K562 (cell line): Measurements from ENCODE around the gene PCBP2. TPM values are rescaled to one million over a fixed set of nuclear protein-coding genes. Genes with fewer than 3 reads are reported as not detected.

Source experiments
- BRF1 ChIP-seq: IDR thresholded peaks from 3 replicates; pipeline ENCODE4 v1.6.1; 2011; ENCODE audit warnings: borderline replicate concordance, mild to moderate bottlenecking; ENCODE audit not compliant: insufficient read length; ENCODE audit errors: extremely low read depth
- GTF2E2 ChIP-seq: fragments of 200-800 bp; sonication (Bioruptor generic); IDR thresholded peaks from 2 replicates; pipeline ENCODE4 v1.6.1; 2016; ENCODE audit warnings: missing genetic modification characterization, missing compliant biosample characterization
- HNRNPUL1 ChIP-seq: fragments of 200-400 bp; formaldehyde crosslinking; IDR thresholded peaks from 2 replicates; pipeline ENCODE4 v1.6.1; 2017; ENCODE audit warnings: low read length
- LCOR ChIP-seq: sonication (generic); formaldehyde crosslinking; IDR thresholded peaks from 2 replicates; pipeline ENCODE4 v1.8.0; 2022; ENCODE audit warnings: mild to moderate bottlenecking, missing genetic modification reagents
- MAX ChIP-seq: sonication (generic); formaldehyde crosslinking; IDR thresholded peaks from 2 replicates; pipeline ENCODE4 v1.9.0; 2022; ENCODE audit warnings: mild to moderate bottlenecking, missing genetic modification reagents
- PHTF2 ChIP-seq: fragments of 250-450 bp; sonication (Bioruptor Pico); IDR thresholded peaks from 2 replicates; pipeline ENCODE4 v1.5.0; 2021; ENCODE audit warnings: mild to moderate bottlenecking
- RBBP5 ChIP-seq: fragments of 200-600 bp; sonication (generic); IDR thresholded peaks from 2 replicates; pipeline ENCODE4 v1.6.1; 2012; ENCODE audit warnings: borderline replicate concordance, mild to moderate bottlenecking, low read length, control low read depth, inconsistent platforms; ENCODE audit not compliant: insufficient read depth, poor library complexity, severe bottlenecking
- SAFB2 ChIP-seq: fragments of 200-400 bp; formaldehyde crosslinking; IDR thresholded peaks from 2 replicates; pipeline ENCODE4 v1.6.1; 2018; ENCODE audit warnings: borderline replicate concordance, low read length, low read depth, moderate library complexity; ENCODE audit not compliant: severe bottlenecking
- SMARCA5 ChIP-seq: fragments of 450-650 bp; IDR thresholded peaks from 2 replicates; pipeline ENCODE4 v1.6.1; 2016
- SRSF7 ChIP-seq: fragments of 200-400 bp; formaldehyde crosslinking; optimal IDR thresholded peaks from 2 replicates; pipeline ENCODE3; 2017; ENCODE audit warnings: mild to moderate bottlenecking, low read depth, low read length
- ZBTB26 ChIP-seq: fragments of 450-650 bp; formaldehyde crosslinking; IDR thresholded peaks from 2 replicates; pipeline ENCODE4 v1.4.0; 2022; ENCODE audit warnings: missing genetic modification characterization
- ZFP30 ChIP-seq: fragments of 250-450 bp; sonication (Bioruptor Pico); IDR thresholded peaks from 2 replicates; pipeline ENCODE4 v1.8.0; 2022; ENCODE audit warnings: moderate library complexity, mild to moderate bottlenecking, inconsistent platforms, borderline replicate concordance
- ZNF197 ChIP-seq: fragments of 200-800 bp; sonication (Bioruptor generic); IDR thresholded peaks from 2 replicates; pipeline ENCODE4 v1.6.1; 2016; ENCODE audit warnings: low read depth, missing genetic modification characterization, missing compliant biosample characterization
- ZNF23 ChIP-seq: fragments of 250-450 bp; sonication (Bioruptor Pico); IDR thresholded peaks from 2 replicates; pipeline ENCODE4 v1.4.0; 2020; ENCODE audit warnings: mild to moderate bottlenecking
- ZNF766 ChIP-seq: fragments of 200-800 bp; sonication (Bioruptor generic); conservative IDR thresholded peaks from 2 replicates; pipeline ENCODE4 v1.6.1; 2016; ENCODE audit warnings: missing genetic modification characterization, missing compliant biosample characterization
- polyA plus RNA-seq, 8 experiments: library from polyadenylated mRNA; depleted of rRNA in 4 of 8; stranded (reverse) in 5 of 8; unstranded in 3 of 8; fragments of >200 nt; fragmentation: Nextera tagmentation in 2 of 8; fragmentation: Illumina TruSeq in 1 of 8; extraction: Ambion mirVana in 2 of 8; extraction: Trizol in 1 of 8; gene quantifications; 2 replicates each; pipeline versions ENCODE4 v1.2.1 to v1.2.3, GENCODE V29; 2011 to 2014; ENCODE audit warnings: inconsistent platforms in 1 of 8, missing spikeins in 1 of 8
- total RNA-seq, 7 experiments: library from RNA; depleted of rRNA in 6 of 7; stranded (reverse); fragments of >200 nt in 6 of 7; fragmentation: Illumina TruSeq in 2 of 7; extraction: Trizol in 2 of 7; gene quantifications; 2 replicates each; pipeline versions ENCODE4 v1.2.1 to v1.2.3, GENCODE V29; 2011 to 2021; ENCODE audit warnings: low replicate concordance in 1 of 7
- TF ChIP-seq, protein P1 (sequence below): fragments of 450-650 bp; IDR thresholded peaks from 2 replicates; pipeline ENCODE4 v1.6.1; 2016; ENCODE audit warnings: borderline replicate concordance
- TF ChIP-seq, protein P2 (sequence below): sonication (generic); formaldehyde crosslinking; IDR thresholded peaks from 2 replicates; pipeline ENCODE4 v1.8.1; 2023; ENCODE audit warnings: mild to moderate bottlenecking, missing genetic modification reagents
- TF ChIP-seq, protein P3 (sequence below): fragments of 450-650 bp; formaldehyde crosslinking; IDR thresholded peaks from 2 replicates; pipeline ENCODE4 v1.4.0; 2022; ENCODE audit warnings: mild to moderate bottlenecking, moderate library complexity
- TF ChIP-seq, protein P4 (sequence below): sonication (generic); formaldehyde crosslinking; IDR thresholded peaks from 2 replicates; pipeline ENCODE4 v1.8.1; 2023; ENCODE audit warnings: mild to moderate bottlenecking, missing genetic modification reagents

Gene PCBP2
- total and polyA plus RNA-seq, 9 of the 15 experiments (the other 6 are each of a cell fraction or from before 2014, with no cell fraction given): 137 to 831 (median 328) TPM

- TF ChIP-seq, protein P1, sequence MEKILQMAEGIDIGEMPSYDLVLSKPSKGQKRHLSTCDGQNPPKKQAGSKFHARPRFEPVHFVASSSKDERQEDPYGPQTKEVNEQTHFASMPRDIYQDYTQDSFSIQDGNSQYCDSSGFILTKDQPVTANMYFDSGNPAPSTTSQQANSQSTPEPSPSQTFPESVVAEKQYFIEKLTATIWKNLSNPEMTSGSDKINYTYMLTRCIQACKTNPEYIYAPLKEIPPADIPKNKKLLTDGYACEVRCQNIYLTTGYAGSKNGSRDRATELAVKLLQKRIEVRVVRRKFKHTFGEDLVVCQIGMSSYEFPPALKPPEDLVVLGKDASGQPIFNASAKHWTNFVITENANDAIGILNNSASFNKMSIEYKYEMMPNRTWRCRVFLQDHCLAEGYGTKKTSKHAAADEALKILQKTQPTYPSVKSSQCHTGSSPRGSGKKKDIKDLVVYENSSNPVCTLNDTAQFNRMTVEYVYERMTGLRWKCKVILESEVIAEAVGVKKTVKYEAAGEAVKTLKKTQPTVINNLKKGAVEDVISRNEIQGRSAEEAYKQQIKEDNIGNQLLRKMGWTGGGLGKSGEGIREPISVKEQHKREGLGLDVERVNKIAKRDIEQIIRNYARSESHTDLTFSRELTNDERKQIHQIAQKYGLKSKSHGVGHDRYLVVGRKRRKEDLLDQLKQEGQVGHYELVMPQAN: peak; percentile 56; the same call in 1 of the 2 replicates
- no peak for TF ChIP-seq ZNF766 (CRISPR knock-in tag)
- TF ChIP-seq BRF1: no peak
- TF ChIP-seq, protein P2, sequence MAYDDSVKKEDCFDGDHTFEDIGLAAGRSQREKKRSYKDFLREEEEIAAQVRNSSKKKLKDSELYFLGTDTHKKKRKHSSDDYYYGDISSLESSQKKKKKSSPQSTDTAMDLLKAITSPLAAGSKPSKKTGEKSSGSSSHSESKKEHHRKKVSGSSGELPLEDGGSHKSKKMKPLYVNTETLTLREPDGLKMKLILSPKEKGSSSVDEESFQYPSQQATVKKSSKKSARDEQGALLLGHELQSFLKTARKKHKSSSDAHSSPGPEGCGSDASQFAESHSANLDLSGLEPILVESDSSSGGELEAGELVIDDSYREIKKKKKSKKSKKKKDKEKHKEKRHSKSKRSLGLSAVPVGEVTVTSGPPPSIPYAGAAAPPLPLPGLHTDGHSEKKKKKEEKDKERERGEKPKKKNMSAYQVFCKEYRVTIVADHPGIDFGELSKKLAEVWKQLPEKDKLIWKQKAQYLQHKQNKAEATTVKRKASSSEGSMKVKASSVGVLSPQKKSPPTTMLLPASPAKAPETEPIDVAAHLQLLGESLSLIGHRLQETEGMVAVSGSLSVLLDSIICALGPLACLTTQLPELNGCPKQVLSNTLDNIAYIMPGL (CRISPR knock-in tag): no peak
- no peak for TF ChIP-seq ZFP30 (CRISPR knock-in tag)
- TF ChIP-seq SAFB2: no peak
- TF ChIP-seq, protein P3, sequence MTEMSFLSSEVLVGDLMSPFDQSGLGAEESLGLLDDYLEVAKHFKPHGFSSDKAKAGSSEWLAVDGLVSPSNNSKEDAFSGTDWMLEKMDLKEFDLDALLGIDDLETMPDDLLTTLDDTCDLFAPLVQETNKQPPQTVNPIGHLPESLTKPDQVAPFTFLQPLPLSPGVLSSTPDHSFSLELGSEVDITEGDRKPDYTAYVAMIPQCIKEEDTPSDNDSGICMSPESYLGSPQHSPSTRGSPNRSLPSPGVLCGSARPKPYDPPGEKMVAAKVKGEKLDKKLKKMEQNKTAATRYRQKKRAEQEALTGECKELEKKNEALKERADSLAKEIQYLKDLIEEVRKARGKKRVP: peak; percentile 83
- no peak for TF ChIP-seq PHTF2 (CRISPR knock-in tag)
- no peak for TF ChIP-seq ZNF23 (CRISPR knock-in tag)
- TF ChIP-seq MAX: peak; percentile 75
- no peak for TF ChIP-seq SMARCA5
- no peak for TF ChIP-seq RBBP5
- TF ChIP-seq, protein P4, sequence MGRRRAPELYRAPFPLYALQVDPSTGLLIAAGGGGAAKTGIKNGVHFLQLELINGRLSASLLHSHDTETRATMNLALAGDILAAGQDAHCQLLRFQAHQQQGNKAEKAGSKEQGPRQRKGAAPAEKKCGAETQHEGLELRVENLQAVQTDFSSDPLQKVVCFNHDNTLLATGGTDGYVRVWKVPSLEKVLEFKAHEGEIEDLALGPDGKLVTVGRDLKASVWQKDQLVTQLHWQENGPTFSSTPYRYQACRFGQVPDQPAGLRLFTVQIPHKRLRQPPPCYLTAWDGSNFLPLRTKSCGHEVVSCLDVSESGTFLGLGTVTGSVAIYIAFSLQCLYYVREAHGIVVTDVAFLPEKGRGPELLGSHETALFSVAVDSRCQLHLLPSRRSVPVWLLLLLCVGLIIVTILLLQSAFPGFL (CRISPR knock-in tag): no peak
- peak; percentile 58; the same call in 1 of the 2 replicates for TF ChIP-seq LCOR
- no peak for TF ChIP-seq ZBTB26 (CRISPR knock-in tag)
- no peak for TF ChIP-seq GTF2E2 (tag)
- no peak for TF ChIP-seq SRSF7
- TF ChIP-seq ZNF197 (CRISPR knock-in tag): peak; percentile 10; the same call in 1 of the 2 replicates
- TF ChIP-seq HNRNPUL1: no peak
Observed at GRCh38 chr12:53451661-53452158, at the start of gene PCBP2 (continued).
